DMS79 treated with DMSO at 0.1 percent for 48 hours (cell line): ENCODE data around the gene SUV39H2.
"Not testable (repeated sequence)": the region's sequence is repeated elsewhere in the genome, so short reads cannot be mapped to it uniquely, and the experiment has no call there.

Experiments
- DNase-seq: peaks from one replicate; lab custom pipeline; 2025; lab: John Stamatoyannopoulos, UW

The SUV39H2 gene

GRCh38 chr10:14878266-14879123 is at the start of gene SUV39H2:
Gene SUV39H2 (plus strand): TSS chr10:14878866. CDS start chr10:14878889, 23 bp downstream.
- DNase-seq: peak; percentile 40

- DNase-seq: no peak
Measured at GRCh38 chr10:14833106-14833505, 45.6 kb upstream of the SUV39H2 start.

- DNase-seq: no peak
Measured at GRCh38 chr10:14836208-14836607, 42.5 kb upstream of the SUV39H2 start.

GRCh38 chr10:14837003-14837756 is 41.5 kb upstream of the SUV39H2 start:
- DNase-seq: no peak

- DNase-seq: peak; percentile 84
Measured at GRCh38 chr10:14837757-14838581, 40.7 kb upstream of the SUV39H2 start, which contains the start of the genes CDNF, HSPA14 and MSANTD7. Gene CDNF (minus strand): TSS chr10:14838037. CDS start chr10:14837946, 91 bp downstream. Gene HSPA14 (plus strand): TSS chr10:14838306. CDS start chr10:14838403, 97 bp downstream. Gene MSANTD7 (plus strand): TSS chr10:14838306. CDS start chr10:14842285, 3,979 bp downstream.

- DNase-seq: no peak
Measured at GRCh38 chr10:14838582-14839304, 39.9 kb upstream of the SUV39H2 start.

GRCh38 chr10:14839305-14839695 is 39.4 kb upstream of the SUV39H2 start:
- no peak for DNase-seq

GRCh38 chr10:14840178-14840577 is 38.5 kb upstream of the SUV39H2 start:
- DNase-seq: no peak

- no peak for DNase-seq
Measured at GRCh38 chr10:14843327-14843988, 35.2 kb upstream of the SUV39H2 start.

GRCh38 chr10:14844948-14845347 is 33.7 kb upstream of the SUV39H2 start:
- no peak for DNase-seq

GRCh38 chr10:14852236-14852635 is 26.4 kb upstream of the SUV39H2 start:
- no peak for DNase-seq

GRCh38 chr10:14855453-14855852 is 23.2 kb upstream of the SUV39H2 start:
- no peak for DNase-seq

- DNase-seq: no peak
Measured at GRCh38 chr10:14858338-14858960, 20.2 kb upstream of the SUV39H2 start.

GRCh38 chr10:14859043-14859442 is 19.6 kb upstream of the SUV39H2 start:
- DNase-seq: no peak

GRCh38 chr10:14859775-14860174 is 18.9 kb upstream of the SUV39H2 start:
- no peak for DNase-seq

- no peak for DNase-seq
Measured at GRCh38 chr10:14860791-14861190, 17.9 kb upstream of the SUV39H2 start.

- not testable (repeated sequence) for DNase-seq
Measured at GRCh38 chr10:14864466-14864865, 14.2 kb upstream of the SUV39H2 start.

- not testable (repeated sequence) for DNase-seq
Measured at GRCh38 chr10:14864871-14865270, 13.8 kb upstream of the SUV39H2 start.

- DNase-seq: no peak
Measured at GRCh38 chr10:14873090-14873760, 5.4 kb upstream of the SUV39H2 start.

- DNase-seq: no peak
Measured at GRCh38 chr10:14875941-14876340, 2.7 kb upstream of the SUV39H2 start.
